Mesendoderm (in vitro differentiated cells): ENCODE results near the gene CPLX4.
"Not testable (repeated sequence)": the region's sequence is repeated elsewhere in the genome, so short reads cannot be mapped to it uniquely, and the experiment has no call there.

Experiments
- DNase-seq: peaks from one replicate; pipeline ENCODE4 v3.0.0; 2013
- H2AK5ac ChIP-seq: 2 replicates; pipeline ENCODE4 v1.6.1; 2013; ENCODE audit warnings: low read length, inconsistent platforms
- H2BK120ac ChIP-seq: 2 replicates; pipeline ENCODE4 v1.6.1; 2013; ENCODE audit warnings: low read depth, mild to moderate bottlenecking, low read length, moderate library complexity, mixed read lengths
- H2BK15ac ChIP-seq: replicated peaks from 2 replicates; pipeline ENCODE4 v1.6.1; 2013; ENCODE audit warnings: low read depth, mild to moderate bottlenecking, moderate library complexity
- H2BK5ac ChIP-seq: 2 replicates; pipeline ENCODE4 v1.6.1; 2013; ENCODE audit warnings: low read length, inconsistent platforms
- H3K18ac ChIP-seq: 2 replicates; pipeline ENCODE4 v1.6.1; 2013; ENCODE audit warnings: mild to moderate bottlenecking, low read length, mixed read lengths
- H3K23ac ChIP-seq: one replicate; pipeline ENCODE4 v1.6.1; 2013; ENCODE audit warnings: low read length
- H3K27ac ChIP-seq: 2 replicates; pipeline ENCODE4 v1.5.1; 2013; ENCODE audit warnings: low read depth, mild to moderate bottlenecking, inconsistent platforms, low read length, moderate library complexity
- H3K27me3 ChIP-seq: 2 replicates; pipeline ENCODE4 v1.6.1; 2013; ENCODE audit warnings: low read length, control low read depth, mild to moderate bottlenecking, inconsistent platforms; ENCODE audit not compliant: insufficient read depth, poor library complexity
- H3K36me3 ChIP-seq: 2 replicates; pipeline ENCODE4 v1.6.1; 2013; ENCODE audit warnings: low read length, inconsistent platforms; ENCODE audit not compliant: control insufficient read depth, insufficient read depth
- H3K4ac ChIP-seq: one replicate; pipeline ENCODE4 v1.6.1; 2013; ENCODE audit warnings: low read depth, mild to moderate bottlenecking, low read length, moderate library complexity
- H3K4me1 ChIP-seq: 2 replicates; pipeline ENCODE4 v1.6.1; 2013; ENCODE audit warnings: low read depth, low read length, inconsistent platforms; ENCODE audit not compliant: control insufficient read depth
- H3K4me2 ChIP-seq: 2 replicates; pipeline ENCODE4 v1.6.1; 2013; ENCODE audit warnings: low read length
- H3K4me3 ChIP-seq: 2 replicates; pipeline ENCODE4 v1.5.1; 2013; ENCODE audit warnings: mild to moderate bottlenecking, low read length
- H3K56ac ChIP-seq: one replicate; pipeline ENCODE4 v1.6.1; 2013; ENCODE audit warnings: low read length
- H3K79me1 ChIP-seq: 2 replicates; pipeline ENCODE4 v1.6.1; 2013; ENCODE audit warnings: low read length, inconsistent platforms
- H3K79me2 ChIP-seq: 2 replicates; pipeline ENCODE4 v1.6.1; 2013; ENCODE audit warnings: mild to moderate bottlenecking, low read length; ENCODE audit not compliant: control insufficient read depth, insufficient read depth
- H3K9ac ChIP-seq: 2 replicates; pipeline ENCODE4 v1.6.1; 2013; ENCODE audit warnings: low read length, inconsistent platforms
- H4K5ac ChIP-seq: one replicate; pipeline ENCODE4 v1.6.1; 2013; ENCODE audit warnings: low read length
- H4K8ac ChIP-seq: one replicate; pipeline ENCODE4 v1.6.1; 2013; ENCODE audit warnings: low read depth, mild to moderate bottlenecking, control low read depth, low read length, moderate library complexity
- WGBS: extraction: QIAGEN DNeasy Blood & Tissue Kit; methylation state at CpG from one replicate; pipeline ENCODE4 v1.1.7; 2013; ENCODE audit warnings: low lambda C conversion rate, missing lambda C conversion rate; ENCODE audit not compliant: insufficient coverage; ENCODE audit errors: extremely low coverage; 5-methylcytosine and 5-hydroxymethylcytosine counted together

The CPLX4 gene

GRCh38 chr18:59265246-59265973 is 53.0 kb downstream of the CPLX4 start:
- no CpG with 5 or more reads among the region's 38 CpGs for WGBS
- no peak overlapping the region for H4K5ac ChIP-seq
- H2AK5ac ChIP-seq, result no peak overlapping the region
- no peaks in the 10 kb centered on the region for H3K36me3 ChIP-seq
- H4K8ac ChIP-seq, result no peak overlapping the region
- DNase-seq, result peak; percentile 88
- no peaks in the 10 kb centered on the region for H3K79me1 ChIP-seq
- H3K4me1 ChIP-seq, result peaks cover 3% of the 10 kb centered on the region
- no peak overlapping the region for H3K4ac ChIP-seq
- no peak overlapping the region for H3K18ac ChIP-seq
- no peak overlapping the region for H3K27ac ChIP-seq
- H3K4me2 ChIP-seq, result peak overlapping the region; percentile 77
- no peak overlapping the region for H3K9ac ChIP-seq
- H2BK15ac ChIP-seq, result no peak overlapping the region
- peak overlapping the region; percentile 32 for H3K4me3 ChIP-seq
- no peaks in the 10 kb centered on the region for H3K79me2 ChIP-seq
- H2BK5ac ChIP-seq, result no peak overlapping the region
- peak overlapping the region; percentile 34 for H3K56ac ChIP-seq
- no peak overlapping the region for H3K23ac ChIP-seq
- H2BK120ac ChIP-seq, result no peak overlapping the region
- peaks cover 58% of the 10 kb centered on the region for H3K27me3 ChIP-seq

DNA sequence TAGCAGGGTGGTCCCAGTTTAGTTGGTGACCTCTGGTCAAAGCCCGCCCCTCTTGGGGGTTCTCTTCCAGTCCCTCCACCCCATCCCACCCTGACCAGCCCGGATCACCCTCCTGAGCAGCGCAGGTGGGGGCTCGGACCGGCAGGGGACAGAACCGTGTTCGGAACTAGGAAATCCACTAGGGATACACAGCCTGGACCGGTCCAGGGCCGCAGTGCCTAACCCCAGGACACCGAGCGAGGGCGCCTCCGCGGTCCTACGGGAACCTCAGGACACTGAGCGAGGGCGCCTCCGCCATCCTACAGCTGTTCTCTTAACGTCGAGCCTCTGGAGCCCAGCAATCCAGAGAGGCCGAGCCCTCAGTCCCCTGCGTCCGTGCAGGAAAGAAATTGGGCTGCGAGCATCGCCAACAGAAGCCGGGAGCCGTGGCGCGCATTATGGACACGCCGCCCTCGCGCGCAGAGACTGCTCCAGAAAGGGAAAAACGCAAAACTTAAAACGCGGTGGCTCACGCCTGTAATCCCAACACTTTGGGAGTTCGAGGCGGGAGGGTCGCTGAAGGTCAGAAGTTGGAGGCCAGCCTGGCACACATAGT is 53.7 kb downstream of the CPLX4 start:
- Histone ChIP-seq H4K5ac (no peak overlapping the region), H2BK5ac (no peak overlapping the region), H3K9ac (no peak overlapping the region), H2BK15ac (no peak overlapping the region), H3K56ac (no peak overlapping the region), H3K27ac (no peak overlapping the region), H3K79me2 (no peaks in the 10 kb centered on the region), H2AK5ac (no peak overlapping the region), H3K79me1 (no peaks in the 10 kb centered on the region), H3K4me3 (no peak overlapping the region), H3K4me1 (peaks cover 3% of the 10 kb centered on the region), H3K27me3 (peaks cover 55% of the 10 kb centered on the region), H3K4ac (no peak overlapping the region), H4K8ac (no peak overlapping the region), H2BK120ac (no peak overlapping the region), H3K18ac (no peak overlapping the region), H3K4me2 (peak overlapping the region; percentile 22), H3K36me3 (no peaks in the 10 kb centered on the region), H3K23ac (no peak overlapping the region)
- DNase-seq, result peak; percentile 25
- no CpG with 5 or more reads among the region's 41 CpGs for WGBS

GRCh38 chr18:59264121-59264571 is 54.3 kb downstream of the CPLX4 start:
- H2BK120ac ChIP-seq, result no peak overlapping the region
- no peak overlapping the region for H3K56ac ChIP-seq
- no peak overlapping the region for H3K27ac ChIP-seq
- peaks cover 53% of the 10 kb centered on the region for H3K27me3 ChIP-seq
- H2BK5ac ChIP-seq, result no peak overlapping the region
- peaks cover 3% of the 10 kb centered on the region for H3K4me1 ChIP-seq
- DNase-seq, result peak; percentile 44
- H3K9ac ChIP-seq, result no peak overlapping the region
- WGBS, result no CpG with 5 or more reads among the region's 17 CpGs
- no peak overlapping the region for H4K5ac ChIP-seq
- H3K4me2 ChIP-seq, result no peak overlapping the region
- H3K79me1 ChIP-seq, result no peaks in the 10 kb centered on the region
- no peak overlapping the region for H3K4me3 ChIP-seq
- no peak overlapping the region for H3K4ac ChIP-seq
- H3K18ac ChIP-seq, result no peak overlapping the region
- H2AK5ac ChIP-seq, result no peak overlapping the region
- no peaks in the 10 kb centered on the region for H3K79me2 ChIP-seq
- no peak overlapping the region for H4K8ac ChIP-seq
- H3K36me3 ChIP-seq, result no peaks in the 10 kb centered on the region
- no peak overlapping the region for H3K23ac ChIP-seq
- H2BK15ac ChIP-seq, result no peak overlapping the region

GRCh38 chr18:59263661-59264060 is 54.8 kb downstream of the CPLX4 start:
- no CpG with 5 or more reads among the region's 16 CpGs for WGBS
- peaks cover 3% of the 10 kb centered on the region for H3K4me1 ChIP-seq

GRCh38 chr18:59262243-59262642 is 56.2 kb downstream of the CPLX4 start:
- H4K8ac ChIP-seq, H2BK15ac ChIP-seq, H3K4me2 ChIP-seq, H2BK5ac ChIP-seq, H3K79me1 ChIP-seq, DNase-seq, H3K36me3 ChIP-seq, H2AK5ac ChIP-seq, H3K4ac ChIP-seq, H3K4me1 ChIP-seq, H4K5ac ChIP-seq, H2BK120ac ChIP-seq, H3K27ac ChIP-seq, H3K4me3 ChIP-seq, H3K18ac ChIP-seq, H3K79me2 ChIP-seq, H3K56ac ChIP-seq, H3K9ac ChIP-seq, H3K23ac ChIP-seq: not testable (repeated sequence)
- WGBS, result no CpG with 5 or more reads among the region's 2 CpGs
- peaks cover 40% of the 10 kb centered on the region for H3K27me3 ChIP-seq

More at GRCh38 chr18:59263661-59264060, 54.8 kb downstream of the CPLX4 start:
- Histone ChIP-seq H3K79me1 (no peaks in the 10 kb centered on the region), H3K23ac (no peak overlapping the region), H3K9ac (no peak overlapping the region), H2BK15ac (no peak overlapping the region), H3K4me2 (no peak overlapping the region), H3K4me3 (no peak overlapping the region), H2BK120ac (no peak overlapping the region), H3K27me3 (peaks cover 53% of the 10 kb centered on the region), H3K4ac (no peak overlapping the region), H3K79me2 (no peaks in the 10 kb centered on the region), H3K18ac (no peak overlapping the region), H3K36me3 (no peaks in the 10 kb centered on the region), H2AK5ac (no peak overlapping the region), H3K27ac (no peak overlapping the region), H3K56ac (no peak overlapping the region), H4K8ac (no peak overlapping the region), H4K5ac (no peak overlapping the region), H2BK5ac (no peak overlapping the region)
- DNase-seq, result no peak
